Suprapubic skin (tissue), 4 donors: ENCODE results near the gene CAND1. TPM values are rescaled to one million over a fixed set of nuclear protein-coding genes. Genes with fewer than 3 reads are reported as not detected.

Experiments
- DNase-seq, 2 donors: peaks; one replicate each; pipeline ENCODE4 v3.0.0-alpha.2; 2019; ENCODE audit warnings: low spot score in 2 of 2
- H3K27ac ChIP-seq: fragments of 200-600 bp; sonication (generic); one replicate; pipeline ENCODE4 v1.5.1; 2019
- H3K27me3 ChIP-seq: fragments of 200-600 bp; sonication (generic); one replicate; pipeline ENCODE4 v1.5.1; 2019
- H3K36me3 ChIP-seq: fragments of 200-600 bp; sonication (generic); one replicate; pipeline ENCODE4 v1.5.1; 2019
- H3K4me1 ChIP-seq: fragments of 200-600 bp; sonication (generic); one replicate; pipeline ENCODE4 v1.5.1; 2019
- H3K4me3 ChIP-seq: fragments of 200-600 bp; sonication (generic); one replicate; pipeline ENCODE4 v1.5.1; 2019; ENCODE audit warnings: mild to moderate bottlenecking
- H3K9me3 ChIP-seq: fragments of 200-600 bp; sonication (generic); one replicate; pipeline ENCODE4 v1.5.1; 2019
- CTCF ChIP-seq, 2 donors: fragments of 200-600 bp in 1 of 2; fragments of 450-650 bp in 1 of 2; sonication (generic) in 1 of 2; IDR thresholded peaks; one replicate each; pipeline ENCODE4 v1.5.1; 2016 to 2019; ENCODE audit warnings: antibody characterized with exemption in 2 of 2, mild to moderate bottlenecking in 1 of 2, moderate library complexity in 1 of 2
- EP300 ChIP-seq: sonication (generic); formaldehyde crosslinking; IDR thresholded peaks from one replicate; pipeline ENCODE4 v1.6.1; 2017; ENCODE audit warnings: antibody characterized with exemption
- POLR2A ChIP-seq, 2 donors: fragments of 450-650 bp; IDR thresholded peaks; one replicate each; pipeline ENCODE4 v1.6.1; 2017; ENCODE audit warnings: antibody characterized with exemption in 2 of 2, mild to moderate bottlenecking in 2 of 2, moderate library complexity in 2 of 2
- POLR2AphosphoS5 ChIP-seq, 3 donors: sonication (generic); formaldehyde crosslinking; IDR thresholded peaks; one replicate each; pipeline ENCODE4 v1.6.1; 2017; ENCODE audit warnings: antibody characterized with exemption in 3 of 3
- WGBS: methylation state at CpG from one replicate; pipeline ENCODE4 v1.1.5; 2018; 5-methylcytosine and 5-hydroxymethylcytosine counted together
- total RNA-seq, 4 donors: library from RNA; depleted of rRNA; stranded (reverse); fragments of >200 nt; gene quantifications; one replicate each; pipeline ENCODE4 v1.1.0, GENCODE V29; 2016

The CAND1 gene
- total RNA-seq, 4 donors from 2014 or later, result 62.9 to 131 (median 72.3) TPM

GRCh38 chr12:67344979-67345710 is 76.0 kb downstream of the CAND1 start:
- H3K9me3 ChIP-seq, result no peaks in the 10 kb centered on the region
- H3K27me3 ChIP-seq, result no peaks in the 10 kb centered on the region
- TF ChIP-seq POLR2A (IDR thresholded peaks at IDR 0.05), result no peak
- TF ChIP-seq CTCF (IDR thresholded peaks at IDR 0.05), result no peak
- no peak for TF ChIP-seq EP300
- no peak for TF ChIP-seq POLR2AphosphoS5 (IDR thresholded peaks at IDR 0.05)
- DNase-seq, result no peak
- no peaks in the 10 kb centered on the region for H3K4me1 ChIP-seq
- WGBS, result 100% methylated on average over 2 of the region's 2 CpGs
- no peak overlapping the region for H3K4me3 ChIP-seq
- no peaks in the 10 kb centered on the region for H3K36me3 ChIP-seq
- H3K27ac ChIP-seq, result no peak overlapping the region

GRCh38 chr12:67348683-67349082 is 79.5 kb downstream of the CAND1 start:
- 88% methylated on average over 2 of the region's 2 CpGs for WGBS

GRCh38 chr12:67352682-67353081 is 83.5 kb downstream of the CAND1 start:
- H3K4me1 ChIP-seq, result peaks cover 30% of the 10 kb centered on the region
- H3K27me3 ChIP-seq, result no peaks in the 10 kb centered on the region
- WGBS, result 50% methylated on average over 2 of the region's 2 CpGs
- no peaks in the 10 kb centered on the region for H3K36me3 ChIP-seq
- H3K9me3 ChIP-seq, result no peaks in the 10 kb centered on the region
- H3K4me3 ChIP-seq, result no peak overlapping the region
- no peak overlapping the region for H3K27ac ChIP-seq
- TF ChIP-seq POLR2AphosphoS5 (IDR thresholded peaks at IDR 0.05) (no peak), CTCF (IDR thresholded peaks at IDR 0.05) (no peak), POLR2A (IDR thresholded peaks at IDR 0.05) (no peak), EP300 (no peak)
- DNase-seq, result no peak

More at GRCh38 chr12:67348683-67349082, 79.5 kb downstream of the CAND1 start:
- no peak for TF ChIP-seq POLR2AphosphoS5 (IDR thresholded peaks at IDR 0.05)
- no peak for TF ChIP-seq CTCF (IDR thresholded peaks at IDR 0.05)
- no peak overlapping the region for H3K27ac ChIP-seq
- H3K36me3 ChIP-seq, result no peaks in the 10 kb centered on the region
- no peaks in the 10 kb centered on the region for H3K9me3 ChIP-seq
- no peak overlapping the region for H3K4me3 ChIP-seq
- DNase-seq, result no peak
- no peaks in the 10 kb centered on the region for H3K27me3 ChIP-seq
- H3K4me1 ChIP-seq, result no peaks in the 10 kb centered on the region

GRCh38 chr12:67354322-67354721 is 85.2 kb downstream of the CAND1 start:
- Histone ChIP-seq H3K4me3 (no peak overlapping the region), H3K9me3 (no peaks in the 10 kb centered on the region), H3K36me3 (no peaks in the 10 kb centered on the region), H3K27ac (no peak overlapping the region), H3K27me3 (no peaks in the 10 kb centered on the region), H3K4me1 (peaks cover 36% of the 10 kb centered on the region)
- no peak for TF ChIP-seq POLR2AphosphoS5 (IDR thresholded peaks at IDR 0.05)
- no peak for TF ChIP-seq CTCF (IDR thresholded peaks at IDR 0.05)
- no peak for TF ChIP-seq EP300
- no peak for TF ChIP-seq POLR2A (IDR thresholded peaks at IDR 0.05)
- DNase-seq, result no peak
- 56% methylated on average over 5 of the region's 5 CpGs for WGBS

GRCh38 chr12:67354966-67355365 is 85.8 kb downstream of the CAND1 start:
- H3K9me3 ChIP-seq, result no peaks in the 10 kb centered on the region
- H3K27ac ChIP-seq, result no peak overlapping the region
- no peaks in the 10 kb centered on the region for H3K36me3 ChIP-seq
- WGBS, result 53% methylated on average over 1 of the region's 1 CpG
- no peak overlapping the region for H3K4me3 ChIP-seq
- TF ChIP-seq POLR2AphosphoS5 (IDR thresholded peaks at IDR 0.05), result no peak
- DNase-seq, result no peak
- H3K27me3 ChIP-seq, result no peaks in the 10 kb centered on the region
- H3K4me1 ChIP-seq, result peaks cover 36% of the 10 kb centered on the region
